ENCODE results near the gene PGM2L1. TPM values are rescaled to one million over a fixed set of nuclear protein-coding genes. Genes with fewer than 3 reads are reported as not detected.
A peak's percentile ranks its signal among the peaks of the same experiment; 100 is the strongest.

The PGM2L1 gene
- total and polyA plus RNA-seq, 12 donors: 0.81 to 2.5 (median 1.5) TPM

GRCh38 chr11:74330075-74330858, 68.0 kb downstream of the PGM2L1 start:
- ATAC-seq (no peak), DNase-seq (no peak)
- Histone ChIP-seq H3K36me3 (peaks cover 0 to 6% (median 0%) of the 10 kb centered on the region in 9 donors), H3K27ac (no peak overlapping the region), H3K4me1 (peaks cover 10 to 22% (median 18%) of the 10 kb centered on the region in 9 donors), H3K27me3 (no peaks in the 10 kb centered on the region), H3K4me3 (no peak overlapping the region), H3K9me3 (peaks cover 0 to 3% (median 0%) of the 10 kb centered on the region in 11 donors)
- intact Hi-C loops (cut with DNase I): no loop called here
- no peak for TF ChIP-seq CTCF (IDR thresholded peaks at IDR 0.05)

GRCh38 chr11:74327076-74327475, 71.2 kb downstream of the PGM2L1 start:
- H3K27ac ChIP-seq: peak overlapping the region in 2 of 10 donors; percentile 15 to 26
- no peaks in the 10 kb centered on the region for H3K27me3 ChIP-seq
- peak in 2 of 9 donors; percentile 5 to 9 for TF ChIP-seq CTCF (IDR thresholded peaks at IDR 0.05)
- peaks cover 10 to 38% (median 28%) of the 10 kb centered on the region in 9 donors for H3K4me1 ChIP-seq
- 83 to 89% methylated on average over 1 of the region's 1 CpG for WGBS, 2 donors
- no peak for ATAC-seq
- DNase-seq: no peak
- intact Hi-C loops (cut with DNase I): loop anchor here in 2 of 10 donors (10.0 kb wide), 1 partner anchor 72 kb away; no protein-coding TSS in a partner anchor
- H3K9me3 ChIP-seq: peaks cover 0 to 19% (median 0%) of the 10 kb centered on the region in 11 donors
- H3K4me3 ChIP-seq: no peak overlapping the region
- no peaks in the 10 kb centered on the region for H3K36me3 ChIP-seq

- no peak overlapping the region for H3K4me3 ChIP-seq
- 57 to 64% methylated on average over 5 of the region's 5 CpGs for WGBS, 2 donors
- ATAC-seq: no peak
- H3K27me3 ChIP-seq: no peaks in the 10 kb centered on the region
- no peak for TF ChIP-seq CTCF (IDR thresholded peaks at IDR 0.05)
- peaks cover 10 to 42% (median 32%) of the 10 kb centered on the region in 9 donors for H3K4me1 ChIP-seq
- peaks cover 0 to 19% (median 0%) of the 10 kb centered on the region in 11 donors for H3K9me3 ChIP-seq
- no peaks in the 10 kb centered on the region for H3K36me3 ChIP-seq
- H3K27ac ChIP-seq: peak overlapping the region in 2 of 10 donors; percentile 15 to 36
- peak in 1 of 2 donors; percentile 8 for DNase-seq
- intact Hi-C loops (cut with DNase I): loop anchor here in 2 of 10 donors (10.0 kb wide), 1 partner anchor 72 kb away; no protein-coding TSS in a partner anchor
Measured at GRCh38 chr11:74326665-74327064, 71.6 kb downstream of the PGM2L1 start.

GRCh38 chr11:74325649-74326645, 72.3 kb downstream of the PGM2L1 start:
- Histone ChIP-seq H3K4me3 (no peak overlapping the region), H3K27ac (peak overlapping the region in 7 of 10 donors; percentile 8 to 61 (median 36)), H3K4me1 (peaks cover 10 to 46% (median 36%) of the 10 kb centered on the region in 9 donors), H3K36me3 (no peaks in the 10 kb centered on the region), H3K9me3 (peaks cover 0 to 19% (median 0%) of the 10 kb centered on the region in 11 donors), H3K27me3 (no peaks in the 10 kb centered on the region)
- peak; percentile 74 to 86 for DNase-seq
- 27 to 33% methylated on average over 7 of the region's 7 CpGs for WGBS, 2 donors
- peak; percentile 90 to 96 (median 92) for ATAC-seq
- TF ChIP-seq CTCF (IDR thresholded peaks at IDR 0.05): no peak
- intact Hi-C loops (cut with DNase I): loop anchor here in 2 of 10 donors (10.0 kb wide), 1 partner anchor 71 kb away; no protein-coding TSS in a partner anchor

All from heart right ventricle (tissue), 16 donors.